ENCODE data around the gene CDCA8. TPM values are rescaled to one million over a fixed set of nuclear protein-coding genes. Genes with fewer than 3 reads are reported as not detected.

CDCA8 gene
- total RNA-seq, 1 donor from 2014 or later, result not detected

- DNase-seq (ENCODE audit: low spot score), result no peak
These were observed 24.0 kb downstream of the CDCA8 start for GRCh38 chr1:37716321-37716720.

- no peak for DNase-seq (ENCODE audit: low spot score)
These were observed 25.3 kb downstream of the CDCA8 start for GRCh38 chr1:37717631-37718030.

- no peak for DNase-seq (ENCODE audit: low spot score)
These were observed 26.0 kb downstream of the CDCA8 start for GRCh38 chr1:37718181-37718900.

GRCh38 chr1:37718901-37719571 is 26.7 kb downstream of the CDCA8 start:
- no peak for DNase-seq (ENCODE audit: low spot score)

- no peak for DNase-seq (ENCODE audit: low spot score)
These were observed 27.4 kb downstream of the CDCA8 start for GRCh38 chr1:37719572-37720195.

GRCh38 chr1:37720231-37721130 is 28.2 kb downstream of the CDCA8 start:
- no peak for DNase-seq (ENCODE audit: low spot score)

GRCh38 chr1:37721565-37721964 is 29.2 kb downstream of the CDCA8 start:
- no peak for DNase-seq (ENCODE audit: low spot score)

GRCh38 chr1:37722181-37723071 is 30.1 kb downstream of the CDCA8 start:
- DNase-seq (ENCODE audit: low spot score), result no peak

- no peak for DNase-seq (ENCODE audit: low spot score)
These were observed 30.7 kb downstream of the CDCA8 start for GRCh38 chr1:37723072-37723389.

GRCh38 chr1:37723390-37724078 is 31.2 kb downstream of the CDCA8 start:
- DNase-seq (ENCODE audit: low spot score), result no peak

- DNase-seq (ENCODE audit: low spot score), result no peak
These were observed 32.3 kb downstream of the CDCA8 start for GRCh38 chr1:37724575-37724974.

GRCh38 chr1:37725851-37726613 is 33.7 kb downstream of the CDCA8 start:
- DNase-seq (ENCODE audit: low spot score), result peak; percentile 7

- DNase-seq (ENCODE audit: low spot score), result peak; percentile 92
These were observed 34.7 kb downstream of the CDCA8 start for GRCh38 chr1:37726751-37727585.

GRCh38 chr1:37728416-37728815 is 36.1 kb downstream of the CDCA8 start:
- DNase-seq (ENCODE audit: low spot score), result no peak

GRCh38 chr1:37730376-37730775 is 38.1 kb downstream of the CDCA8 start:
- DNase-seq (ENCODE audit: low spot score), result no peak

- no peak for DNase-seq (ENCODE audit: low spot score)
These were observed 39.1 kb downstream of the CDCA8 start for GRCh38 chr1:37731312-37732019.

- DNase-seq (ENCODE audit: low spot score), result no peak
These were observed 39.9 kb downstream of the CDCA8 start for GRCh38 chr1:37732111-37732780.

Data from umbilical cord (tissue), 2 donors.